Nephron progenitor cell (in vitro differentiated cells): ENCODE results near the gene VPS13C.

Experiments
- DNase-seq: peaks from one replicate; pipeline ENCODE4 v3.0.0; 2021
- H3K27ac Mint-ChIP-seq: 2 replicates; pipeline ENCODE4 v1.8.0; 2021; ENCODE audit warnings: mild to moderate bottlenecking, moderate library complexity, mixed read lengths
- H3K27me3 Mint-ChIP-seq: 2 replicates; pipeline ENCODE4 v1.8.0; 2021; ENCODE audit warnings: mild to moderate bottlenecking, low read depth, mixed read lengths; ENCODE audit not compliant: poor library complexity
- H3K36me3 Mint-ChIP-seq: 2 replicates; pipeline ENCODE4 v1.8.0; 2021; ENCODE audit warnings: low read depth, mixed read lengths
- H3K4me1 Mint-ChIP-seq: 2 replicates; pipeline ENCODE4 v1.8.0; 2021; ENCODE audit warnings: mixed read lengths
- H3K4me3 Mint-ChIP-seq: 2 replicates; pipeline ENCODE4 v1.8.0; 2021; ENCODE audit warnings: mild to moderate bottlenecking, moderate library complexity, mixed read lengths
- H3K9me3 Mint-ChIP-seq: 2 replicates; pipeline ENCODE4 v1.8.0; 2021; ENCODE audit warnings: mild to moderate bottlenecking, moderate library complexity, mixed read lengths
- TF ChIP-seq, protein P1 (sequence below): fragments of 200-600 bp; sonication (generic); IDR thresholded peaks from 2 replicates; pipeline ENCODE4 v1.5.0; 2021; ENCODE audit warnings: antibody characterized with exemption

VPS13C gene

DNA sequence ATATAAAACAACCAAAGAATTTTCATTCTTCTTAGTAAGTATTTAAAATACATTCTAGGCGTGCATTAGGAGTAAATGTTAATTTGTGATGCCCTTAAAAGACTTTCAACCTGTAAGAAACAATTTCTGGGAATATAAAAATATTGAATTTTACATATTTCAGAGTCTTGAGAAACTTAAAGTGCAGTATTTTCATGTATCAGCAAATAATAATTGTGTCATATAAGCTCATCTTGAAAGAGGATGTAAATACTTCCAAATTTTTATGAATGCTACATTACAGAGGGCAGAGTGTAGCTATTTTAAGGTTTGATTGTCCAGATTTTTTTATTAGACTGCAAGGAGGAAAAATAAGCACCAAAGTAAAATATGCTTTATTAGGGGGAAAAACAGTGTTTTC, 207.1 kb downstream of the VPS13C start:
- Mint-ChIP-seq H3K27me3 (no peaks in the 10 kb centered on the region), H3K4me3 (no peak overlapping the region), H3K4me1 (no peaks in the 10 kb centered on the region), H3K9me3 (no peaks in the 10 kb centered on the region), H3K27ac (no peak overlapping the region), H3K36me3 (peaks cover 5% of the 10 kb centered on the region)
- DNase-seq, result no peak
- TF ChIP-seq, protein P1, sequence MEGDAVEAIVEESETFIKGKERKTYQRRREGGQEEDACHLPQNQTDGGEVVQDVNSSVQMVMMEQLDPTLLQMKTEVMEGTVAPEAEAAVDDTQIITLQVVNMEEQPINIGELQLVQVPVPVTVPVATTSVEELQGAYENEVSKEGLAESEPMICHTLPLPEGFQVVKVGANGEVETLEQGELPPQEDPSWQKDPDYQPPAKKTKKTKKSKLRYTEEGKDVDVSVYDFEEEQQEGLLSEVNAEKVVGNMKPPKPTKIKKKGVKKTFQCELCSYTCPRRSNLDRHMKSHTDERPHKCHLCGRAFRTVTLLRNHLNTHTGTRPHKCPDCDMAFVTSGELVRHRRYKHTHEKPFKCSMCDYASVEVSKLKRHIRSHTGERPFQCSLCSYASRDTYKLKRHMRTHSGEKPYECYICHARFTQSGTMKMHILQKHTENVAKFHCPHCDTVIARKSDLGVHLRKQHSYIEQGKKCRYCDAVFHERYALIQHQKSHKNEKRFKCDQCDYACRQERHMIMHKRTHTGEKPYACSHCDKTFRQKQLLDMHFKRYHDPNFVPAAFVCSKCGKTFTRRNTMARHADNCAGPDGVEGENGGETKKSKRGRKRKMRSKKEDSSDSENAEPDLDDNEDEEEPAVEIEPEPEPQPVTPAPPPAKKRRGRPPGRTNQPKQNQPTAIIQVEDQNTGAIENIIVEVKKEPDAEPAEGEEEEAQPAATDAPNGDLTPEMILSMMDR, result no peak

DNA sequence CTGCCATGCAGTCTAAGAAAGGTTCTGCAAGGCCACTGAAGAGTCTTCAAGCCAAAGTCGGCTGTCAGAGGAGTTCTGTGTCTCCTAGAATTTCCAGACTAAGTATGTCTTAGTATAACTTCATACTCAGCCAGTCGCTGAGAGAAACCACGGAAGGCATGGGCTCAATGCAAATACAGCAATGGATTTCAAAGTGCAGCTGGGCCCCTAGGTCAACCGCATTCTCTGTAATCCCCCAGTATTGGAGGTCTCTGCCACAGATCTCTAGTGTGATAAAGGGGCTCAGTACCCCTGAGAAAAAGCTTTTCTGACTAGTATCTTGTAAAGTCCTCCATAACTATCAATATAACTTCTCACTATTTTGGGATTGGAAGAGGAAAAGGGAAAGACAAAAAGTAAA, 208.3 kb downstream of the VPS13C start:
- Mint-ChIP-seq H3K9me3 (no peaks in the 10 kb centered on the region), H3K36me3 (peaks cover 5% of the 10 kb centered on the region), H3K4me3 (no peak overlapping the region), H3K27ac (no peak overlapping the region), H3K4me1 (no peaks in the 10 kb centered on the region), H3K27me3 (no peaks in the 10 kb centered on the region)
- TF ChIP-seq, protein P1, result no peak
- DNase-seq, result no peak

DNA sequence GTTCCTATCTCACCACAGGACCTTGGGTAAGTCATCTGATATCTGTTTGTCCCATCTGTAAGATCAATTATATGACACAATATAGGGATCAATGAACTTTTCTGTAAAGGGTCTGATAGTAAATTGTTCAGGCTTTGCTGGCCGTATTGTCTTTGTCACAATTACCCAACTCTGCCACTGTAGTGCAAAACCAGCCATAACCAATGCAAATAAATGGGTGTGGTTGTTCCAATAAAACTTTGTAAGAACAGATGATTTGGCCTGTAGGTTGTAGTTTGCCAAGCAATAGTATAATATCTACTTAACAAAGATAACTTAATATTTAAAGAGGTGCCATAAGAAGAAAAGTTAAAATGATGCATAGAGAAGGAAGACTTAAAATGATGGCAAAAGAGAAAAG, 210.8 kb downstream of the VPS13C start:
- TF ChIP-seq, protein P1, result no peak
- Mint-ChIP-seq H3K4me3 (no peak overlapping the region), H3K36me3 (peaks cover 5% of the 10 kb centered on the region), H3K4me1 (no peaks in the 10 kb centered on the region), H3K9me3 (no peaks in the 10 kb centered on the region), H3K27ac (no peak overlapping the region), H3K27me3 (peaks cover 4% of the 10 kb centered on the region)
- no peak for DNase-seq

DNA sequence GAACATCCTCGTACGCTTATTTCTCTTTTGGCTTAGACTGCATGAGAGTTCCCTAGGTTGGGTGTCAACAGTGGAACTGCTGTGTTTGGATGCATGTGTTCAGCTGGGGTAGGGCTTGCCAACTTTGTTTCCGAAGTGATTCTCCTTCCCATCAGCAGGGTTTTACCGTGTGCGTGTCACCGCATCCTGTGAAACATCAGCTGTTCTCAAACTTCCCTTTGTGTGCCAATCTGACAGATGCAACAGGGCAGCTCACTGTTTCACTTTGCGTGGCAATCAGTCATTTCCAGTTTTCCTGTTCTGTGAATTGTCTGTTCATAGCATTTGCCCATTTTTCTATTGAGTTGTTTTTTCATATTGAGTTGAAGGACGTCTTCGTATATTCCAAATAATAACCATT, 218.8 kb downstream of the VPS13C start:
- H3K27me3 Mint-ChIP-seq, result peaks cover 11% of the 10 kb centered on the region
- no peak for DNase-seq
- peaks cover 22% of the 10 kb centered on the region for H3K4me1 Mint-ChIP-seq
- no peaks in the 10 kb centered on the region for H3K36me3 Mint-ChIP-seq
- no peak overlapping the region for H3K27ac Mint-ChIP-seq
- H3K4me3 Mint-ChIP-seq, result no peak overlapping the region
- TF ChIP-seq, protein P1, result no peak
- H3K9me3 Mint-ChIP-seq, result no peaks in the 10 kb centered on the region

DNA sequence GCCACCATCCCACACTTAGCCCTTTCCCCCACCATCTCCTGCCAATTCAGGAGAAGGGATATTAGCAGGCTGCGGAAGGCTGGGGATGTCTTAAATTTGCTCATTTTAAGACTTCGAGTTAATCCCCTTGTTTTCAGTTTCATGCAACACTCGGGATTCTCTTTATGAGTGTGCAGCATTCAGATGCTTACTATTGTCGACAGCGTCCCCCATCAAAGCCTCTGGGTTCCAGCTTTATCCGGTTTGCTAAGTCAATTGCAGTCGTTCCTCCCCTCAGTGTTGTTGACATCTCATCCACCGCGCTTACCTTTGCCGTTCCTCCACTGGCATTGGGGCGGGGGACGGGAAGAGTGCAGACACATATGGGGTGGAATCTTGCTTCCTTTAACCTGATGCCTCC, 220.2 kb downstream of the VPS13C start:
- H3K27ac Mint-ChIP-seq, result no peak overlapping the region
- no peaks in the 10 kb centered on the region for H3K9me3 Mint-ChIP-seq
- peaks cover 7% of the 10 kb centered on the region for H3K27me3 Mint-ChIP-seq
- DNase-seq, result no peak
- TF ChIP-seq, protein P1, result no peak
- peaks cover 29% of the 10 kb centered on the region for H3K4me1 Mint-ChIP-seq
- H3K4me3 Mint-ChIP-seq, result no peak overlapping the region
- no peaks in the 10 kb centered on the region for H3K36me3 Mint-ChIP-seq

DNA sequence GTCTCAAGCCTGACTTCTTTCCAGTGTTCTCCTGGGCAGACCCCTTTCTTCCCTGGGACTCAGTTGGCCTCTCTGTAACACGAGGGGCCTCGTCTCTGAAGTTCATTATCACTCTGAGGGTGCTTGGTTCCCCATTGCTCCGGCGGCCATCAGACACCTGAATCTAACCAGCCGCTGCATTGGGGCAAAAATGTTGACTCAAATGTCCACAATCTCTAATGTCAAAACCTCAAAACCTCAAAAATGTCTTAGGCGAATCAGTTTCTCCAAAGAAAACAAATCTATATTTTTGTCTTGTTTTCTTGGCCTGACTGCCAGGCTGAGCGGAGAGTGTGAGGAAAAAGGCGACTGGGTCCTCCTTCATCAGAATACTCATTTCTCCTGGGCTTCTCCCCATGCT, 220.7 kb downstream of the VPS13C start:
- H3K36me3 Mint-ChIP-seq, result no peaks in the 10 kb centered on the region
- TF ChIP-seq, protein P1, result no peak
- H3K4me3 Mint-ChIP-seq, result no peak overlapping the region
- DNase-seq, result no peak
- H3K27ac Mint-ChIP-seq, result no peak overlapping the region
- peaks cover 12% of the 10 kb centered on the region for H3K27me3 Mint-ChIP-seq
- peaks cover 32% of the 10 kb centered on the region for H3K4me1 Mint-ChIP-seq
- no peaks in the 10 kb centered on the region for H3K9me3 Mint-ChIP-seq
